ENCODE results near the gene CRY2.

Gene CRY2

DNA sequence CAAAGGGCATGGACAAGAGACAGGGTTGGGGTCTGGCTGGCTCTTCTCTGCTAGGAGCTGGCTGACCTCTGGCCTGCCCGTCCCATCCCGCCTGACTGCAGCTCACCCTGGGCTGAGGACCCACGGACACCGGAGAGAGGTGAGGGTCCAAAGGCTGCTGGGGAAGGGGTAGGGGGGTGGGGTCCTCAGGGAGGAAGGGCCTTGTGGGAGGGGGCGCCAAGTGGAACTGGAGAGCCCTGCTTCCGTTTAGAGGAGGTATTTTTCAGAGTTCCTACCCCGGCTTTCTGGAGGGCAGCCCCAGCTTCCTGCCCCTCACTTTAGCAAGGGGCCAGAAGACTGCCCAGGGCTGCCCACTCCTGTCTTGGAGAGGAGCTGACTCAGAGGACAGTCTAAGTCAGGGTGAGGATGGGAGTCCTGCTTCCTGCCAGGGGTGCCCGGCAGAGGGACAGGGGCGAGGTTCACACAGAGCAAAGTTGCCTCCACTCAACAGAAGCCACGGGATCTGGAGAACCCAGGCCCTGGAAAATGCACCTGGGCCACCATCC is 82.3 kb downstream of the CRY2 start:
- peaks cover 3% of the 10 kb centered on the region; the same call in 1 of the 2 replicates for H3K27me3 ChIP-seq (ENCODE audit: control insufficient read depth, insufficient read depth, low read length)
- no peak overlapping the region for H3K9ac ChIP-seq (ENCODE audit: low read length)
- no peaks in the 10 kb centered on the region for H3K4me1 ChIP-seq (ENCODE audit: control insufficient read depth, insufficient read depth, low read length)
- no peak overlapping the region for H3K27ac ChIP-seq (ENCODE audit: low read depth, low read length)
- no peaks in the 10 kb centered on the region for H3K9me3 ChIP-seq (ENCODE audit: control insufficient read depth, insufficient read depth, low read depth, low read length)
- no peak overlapping the region for H3K4me3 ChIP-seq (ENCODE audit: low read depth, low read length)
- peaks cover 59% of the 10 kb centered on the region for H3K36me3 ChIP-seq (ENCODE audit: control insufficient read depth, insufficient read depth, low read length)

DNA sequence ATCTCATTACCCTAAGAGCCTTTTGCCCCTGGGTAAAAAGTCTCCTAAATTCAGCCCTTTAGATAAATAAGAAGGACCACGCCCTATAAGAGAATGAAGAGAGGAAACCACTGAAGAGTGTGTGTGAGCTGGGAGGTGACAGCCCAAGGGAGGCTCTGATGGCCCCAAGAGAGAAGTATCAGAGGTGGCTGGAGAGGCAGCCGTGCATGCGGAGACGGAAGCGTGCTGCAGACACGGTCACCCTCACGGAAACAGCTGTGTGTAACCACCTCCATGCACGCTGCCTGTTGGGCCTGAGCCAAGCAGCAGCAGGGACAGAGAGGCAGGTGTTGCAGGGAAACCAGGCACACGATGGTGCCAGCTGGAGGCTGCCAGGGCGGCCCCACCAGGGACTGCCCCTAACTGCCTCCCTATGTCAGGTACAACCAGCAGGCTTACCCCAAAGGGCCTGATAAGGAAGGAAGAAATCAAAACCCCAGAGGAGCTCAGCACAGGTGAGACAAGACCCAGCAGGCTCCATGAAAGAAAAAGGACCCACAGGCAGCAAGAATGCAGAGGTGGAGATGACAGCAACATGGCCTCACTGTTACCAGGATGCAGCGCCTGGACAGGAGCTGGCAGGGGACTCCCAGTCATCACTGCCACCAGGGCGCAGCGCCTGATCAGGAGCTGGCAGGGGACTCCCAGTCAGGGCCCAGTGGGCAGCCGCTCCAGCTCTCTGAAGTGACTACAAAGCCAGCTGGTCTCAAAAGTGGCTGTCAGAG is 82.9 kb downstream of the CRY2 start:
- peaks cover 66% of the 10 kb centered on the region for H3K36me3 ChIP-seq (ENCODE audit: control insufficient read depth, insufficient read depth, low read length)
- H3K9me3 ChIP-seq (ENCODE audit: control insufficient read depth, insufficient read depth, low read depth, low read length) = no peaks in the 10 kb centered on the region
- no peak overlapping the region for H3K9ac ChIP-seq (ENCODE audit: low read length)
- no peak overlapping the region for H3K27ac ChIP-seq (ENCODE audit: low read depth, low read length)
- no peaks in the 10 kb centered on the region for H3K27me3 ChIP-seq (ENCODE audit: control insufficient read depth, insufficient read depth, low read length)
- H3K4me1 ChIP-seq (ENCODE audit: control insufficient read depth, insufficient read depth, low read length) = no peaks in the 10 kb centered on the region
- no peak overlapping the region for H3K4me3 ChIP-seq (ENCODE audit: low read depth, low read length)

DNA sequence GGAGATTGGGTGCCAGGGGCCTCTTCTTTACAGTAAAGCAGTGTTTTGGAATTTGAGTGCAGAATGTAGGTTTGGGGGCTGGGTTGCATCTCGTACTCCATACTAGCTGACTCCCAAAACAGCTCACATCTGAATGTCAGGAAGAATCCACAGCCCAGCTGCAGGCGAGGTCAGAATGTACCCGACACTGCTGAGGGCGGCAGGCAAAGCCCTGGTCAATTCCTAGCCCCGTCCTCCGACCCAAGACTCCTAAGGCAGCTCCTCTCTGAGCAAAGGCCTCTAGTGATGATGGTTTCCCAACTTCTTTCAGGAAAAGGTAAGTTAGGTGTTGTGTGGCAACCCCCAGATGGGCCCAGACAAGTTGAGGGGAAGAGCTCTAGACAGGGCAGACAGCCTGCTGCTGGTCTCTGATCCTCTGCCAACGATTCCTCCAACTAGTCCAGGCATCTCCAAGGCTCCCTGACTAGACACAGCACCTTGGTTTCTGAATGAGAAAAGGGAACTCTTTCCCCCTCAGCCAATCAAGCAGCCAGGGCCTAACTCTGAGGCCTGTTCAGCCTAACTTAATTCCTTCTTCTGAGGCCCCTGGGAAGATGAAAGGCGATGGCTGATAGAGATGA is 83.8 kb downstream of the CRY2 start:
- no peak overlapping the region for H3K27ac ChIP-seq (ENCODE audit: low read depth, low read length)
- H3K36me3 ChIP-seq (ENCODE audit: control insufficient read depth, insufficient read depth, low read length) = peaks cover 69% of the 10 kb centered on the region
- H3K9ac ChIP-seq (ENCODE audit: low read length) = no peak overlapping the region
- H3K4me3 ChIP-seq (ENCODE audit: low read depth, low read length) = no peak overlapping the region
- H3K4me1 ChIP-seq (ENCODE audit: control insufficient read depth, insufficient read depth, low read length) = no peaks in the 10 kb centered on the region
- H3K9me3 ChIP-seq (ENCODE audit: control insufficient read depth, insufficient read depth, low read depth, low read length) = no peaks in the 10 kb centered on the region
- H3K27me3 ChIP-seq (ENCODE audit: control insufficient read depth, insufficient read depth, low read length) = no peaks in the 10 kb centered on the region

DNA sequence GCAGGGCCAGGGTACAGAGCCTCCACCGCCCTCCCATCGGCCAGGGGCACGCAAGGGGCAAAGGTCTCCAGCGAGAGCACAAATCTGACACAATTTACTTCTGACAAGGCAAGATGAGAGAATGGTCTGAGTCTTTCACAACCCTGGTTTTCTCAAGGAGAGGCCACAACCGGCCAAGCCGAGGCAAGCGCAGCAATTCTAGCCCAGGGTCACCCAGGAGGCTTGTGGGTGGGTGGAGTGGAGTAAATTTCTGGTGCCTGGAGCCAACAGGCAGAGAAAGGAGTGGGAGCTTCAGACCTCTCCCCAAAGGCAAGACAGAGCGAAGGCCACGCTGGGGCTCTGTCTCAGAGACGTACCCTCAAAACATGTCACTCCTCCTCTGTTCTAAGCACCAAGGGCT is 84.5 kb downstream of the CRY2 start:
- no peaks in the 10 kb centered on the region for H3K9me3 ChIP-seq (ENCODE audit: control insufficient read depth, insufficient read depth, low read depth, low read length)
- H3K27ac ChIP-seq (ENCODE audit: low read depth, low read length) = no peak overlapping the region
- peaks cover 68% of the 10 kb centered on the region for H3K36me3 ChIP-seq (ENCODE audit: control insufficient read depth, insufficient read depth, low read length)
- H3K9ac ChIP-seq (ENCODE audit: low read length) = no peak overlapping the region
- no peaks in the 10 kb centered on the region for H3K4me1 ChIP-seq (ENCODE audit: control insufficient read depth, insufficient read depth, low read length)
- no peaks in the 10 kb centered on the region for H3K27me3 ChIP-seq (ENCODE audit: control insufficient read depth, insufficient read depth, low read length)
- H3K4me3 ChIP-seq (ENCODE audit: low read depth, low read length) = no peak overlapping the region

GRCh38 chr11:45932217-45932616 is 84.9 kb downstream of the CRY2 start:
- Histone ChIP-seq H3K27me3 (ENCODE audit: control insufficient read depth, insufficient read depth, low read length) (no peaks in the 10 kb centered on the region), H3K4me1 (ENCODE audit: control insufficient read depth, insufficient read depth, low read length) (no peaks in the 10 kb centered on the region), H3K9me3 (ENCODE audit: control insufficient read depth, insufficient read depth, low read depth, low read length) (no peaks in the 10 kb centered on the region), H3K4me3 (ENCODE audit: low read depth, low read length) (no peak overlapping the region), H3K36me3 (ENCODE audit: control insufficient read depth, insufficient read depth, low read length) (peaks cover 66% of the 10 kb centered on the region), H3K9ac (ENCODE audit: low read length) (no peak overlapping the region), H3K27ac (ENCODE audit: low read depth, low read length) (no peak overlapping the region)

All from HUES6 (cell line).